CD4-positive, alpha-beta T cell treated with Interferon gamma for 1 hour (primary cell): ENCODE results near the gene AGAP1.

ENCODE experiments used
- DNase-seq: peaks from one replicate; pipeline ENCODE4 v3.0.0-alpha.2; 2020

Gene AGAP1

GRCh38 chr2:235697041-235697440, 203.2 kb downstream of the AGAP1 start:
- no peak for DNase-seq

- DNase-seq: no peak
Observed at GRCh38 chr2:235698028-235698427, 204.2 kb downstream of the AGAP1 start.

- DNase-seq: no peak
Observed at GRCh38 chr2:235698491-235698890, 204.6 kb downstream of the AGAP1 start.

- no peak for DNase-seq
Observed at GRCh38 chr2:235699576-235699975, 205.7 kb downstream of the AGAP1 start.

GRCh38 chr2:235701206-235701981, 207.6 kb downstream of the AGAP1 start:
- DNase-seq: no peak

- no peak for DNase-seq
Observed at GRCh38 chr2:235702186-235702585, 208.3 kb downstream of the AGAP1 start.

- no peak for DNase-seq
Observed at GRCh38 chr2:235703711-235704295, 210.0 kb downstream of the AGAP1 start.

GRCh38 chr2:235705296-235705695, 211.5 kb downstream of the AGAP1 start:
- no peak for DNase-seq

GRCh38 chr2:235706506-235706905, 212.7 kb downstream of the AGAP1 start:
- DNase-seq: no peak

- DNase-seq: no peak
Observed at GRCh38 chr2:235707411-235708096, 213.7 kb downstream of the AGAP1 start.

DNA sequence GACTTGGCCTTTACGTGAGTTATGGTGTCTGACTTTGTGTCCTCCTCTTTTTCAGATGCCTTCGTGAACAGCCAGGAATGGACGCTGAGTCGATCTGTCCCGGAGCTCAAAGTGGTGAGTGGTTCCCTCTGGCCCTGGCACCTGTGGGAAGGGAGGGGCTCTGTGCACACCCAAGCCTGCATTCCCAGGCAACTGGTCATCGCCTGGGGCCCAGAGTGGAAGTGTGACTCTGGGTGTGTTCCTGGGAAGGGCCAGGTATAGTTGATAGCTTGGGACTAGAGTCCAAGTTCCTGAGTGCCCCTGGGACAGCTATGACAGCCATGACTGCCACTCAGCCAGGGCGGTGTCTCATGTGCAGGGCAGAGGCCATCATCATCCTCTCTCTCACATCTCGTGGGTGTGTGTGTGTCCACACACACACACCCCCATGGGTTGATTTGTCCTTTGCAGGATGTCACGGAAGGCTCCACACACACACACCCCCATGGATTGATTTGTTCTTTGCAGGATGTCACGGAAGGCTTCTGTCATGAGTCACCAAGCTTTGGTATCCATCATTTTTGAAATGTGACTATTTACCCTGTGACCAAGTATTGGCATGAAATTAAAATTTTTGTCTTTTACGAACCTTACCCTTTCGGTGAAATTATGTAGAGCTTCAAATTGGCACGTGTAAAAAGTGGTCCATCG, 215.4 kb downstream of the AGAP1 start:
- no peak for DNase-seq

- DNase-seq: no peak
Observed at GRCh38 chr2:235709969-235710879, 216.4 kb downstream of the AGAP1 start.

GRCh38 chr2:235710933-235711332, 217.1 kb downstream of the AGAP1 start:
- DNase-seq: no peak

- DNase-seq: no peak
Observed at GRCh38 chr2:235711527-235711926, 217.7 kb downstream of the AGAP1 start.

DNA sequence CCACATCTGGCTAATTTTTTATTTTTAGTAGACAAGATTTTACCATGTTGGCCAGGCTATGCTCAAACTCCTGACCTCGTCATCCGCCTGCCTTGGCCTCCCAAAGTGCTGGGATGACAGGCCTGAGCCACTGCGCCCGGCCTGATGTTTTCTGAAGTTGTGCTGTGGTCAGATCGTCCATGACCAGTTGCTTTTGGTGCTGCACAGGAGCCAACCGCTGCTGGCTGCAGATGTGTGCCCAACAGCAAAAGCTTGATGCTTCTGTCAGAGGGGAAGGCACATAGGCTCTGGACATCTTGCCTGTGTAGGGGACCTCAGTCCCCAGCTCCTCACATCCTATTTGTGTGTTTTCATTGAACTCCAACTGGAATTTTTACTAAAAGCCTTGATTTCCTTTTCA, 218.3 kb downstream of the AGAP1 start:
- DNase-seq: no peak

DNA sequence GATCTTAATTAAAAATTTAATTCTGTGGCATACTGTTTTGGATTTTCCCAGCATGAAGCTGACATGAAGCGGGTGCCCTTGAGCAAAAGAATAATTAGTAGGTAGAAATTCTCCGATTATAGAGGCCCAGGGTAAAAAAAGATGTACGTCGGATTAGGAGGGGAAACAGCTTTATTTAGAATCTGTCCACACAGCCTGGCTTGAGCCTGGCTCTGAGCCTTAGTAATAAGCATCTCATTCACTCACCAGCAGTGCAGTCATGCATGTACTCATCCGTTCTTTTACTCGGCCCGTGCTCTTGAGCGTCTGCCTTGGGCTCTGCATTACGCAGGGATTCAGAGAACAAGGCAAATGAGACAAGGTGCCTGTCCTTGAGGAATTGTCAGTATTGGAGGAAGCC, 219.3 kb downstream of the AGAP1 start:
- no peak for DNase-seq

DNA sequence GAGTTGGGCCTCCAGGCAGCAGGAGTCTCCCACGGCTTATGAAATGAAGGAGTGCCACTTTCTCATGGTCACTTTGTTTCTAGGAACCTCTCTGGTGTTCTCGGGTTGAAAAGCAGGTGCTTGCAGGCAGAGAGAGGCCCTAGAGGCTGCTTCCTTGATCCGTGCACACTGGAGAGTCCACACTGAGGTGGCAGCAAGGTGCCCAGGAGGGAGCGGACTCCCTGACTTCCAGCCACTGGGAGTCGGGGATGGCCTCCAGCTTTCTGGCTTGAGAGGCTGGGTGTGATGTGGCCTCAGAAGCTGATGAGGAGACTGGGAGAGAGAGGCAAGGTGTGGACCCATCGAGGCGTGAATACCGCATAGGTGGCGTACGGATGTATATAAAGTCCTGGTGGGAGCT, 221.8 kb downstream of the AGAP1 start:
- DNase-seq: no peak

GRCh38 chr2:235716875-235717496, 223.1 kb downstream of the AGAP1 start:
- no peak for DNase-seq

DNA sequence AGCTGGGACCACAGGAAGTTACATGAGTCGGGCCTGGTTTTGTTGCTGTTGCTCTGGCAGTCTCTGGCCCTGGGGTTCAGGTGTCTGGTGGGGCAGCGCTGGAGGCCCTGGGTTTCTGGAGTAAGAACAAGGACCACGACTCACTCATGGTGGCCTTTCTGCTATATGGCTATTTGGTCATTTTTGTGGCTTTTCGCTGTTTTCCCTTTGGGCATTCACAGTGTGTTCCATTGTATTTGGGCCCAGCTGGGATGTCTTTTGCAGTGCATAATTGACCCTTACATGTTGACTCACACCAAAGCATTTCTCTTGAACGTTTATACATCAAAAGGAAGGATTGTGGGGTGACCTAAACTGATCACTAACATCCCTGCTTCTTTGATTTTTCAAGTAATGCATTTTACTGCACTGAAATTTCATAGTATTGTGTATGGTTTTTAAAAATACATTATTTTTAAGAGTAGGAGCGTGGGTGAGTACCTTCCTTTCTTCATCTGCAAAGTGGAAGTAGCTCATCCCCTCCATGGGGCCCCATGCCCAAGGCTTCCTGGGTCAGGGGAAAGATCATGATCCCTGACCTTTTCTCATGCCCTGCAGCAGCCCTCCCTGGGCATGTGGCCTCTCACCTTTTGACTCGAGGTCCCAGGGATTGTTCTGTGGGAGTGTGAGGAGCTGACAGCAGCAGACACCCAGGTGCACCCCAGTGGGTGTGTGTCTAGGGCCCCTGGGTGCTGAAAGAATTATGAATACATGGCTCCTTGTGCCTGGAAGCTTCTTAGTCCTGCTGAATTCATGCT, 225.5 kb downstream of the AGAP1 start:
- DNase-seq: no peak

- no peak for DNase-seq
Observed at GRCh38 chr2:235721625-235722024, 227.8 kb downstream of the AGAP1 start.

GRCh38 chr2:235722869-235723268, 229.0 kb downstream of the AGAP1 start:
- DNase-seq: no peak
